Spleen (tissue), 11 donors: ENCODE measurements around the gene MTMR3. TPM values are rescaled to one million over a fixed set of nuclear protein-coding genes. Genes with fewer than 3 reads are reported as not detected.

ENCODE experiments used
- DNase-seq: peaks from one replicate; pipeline ENCODE4 v3.0.0-alpha.2; 2020
- H3K27ac ChIP-seq, 8 donors: fragments of 200-600 bp; sonication (generic) in 7 of 8; 1 replicate in 4 of 8; 2 replicates in 4 of 8; pipeline versions ENCODE4 v1.5.0 to v1.8.0; 2016 to 2021; ENCODE audit warnings: inconsistent platforms in 4 of 8, mild to moderate bottlenecking in 4 of 8, moderate library complexity in 1 of 8
- H3K27me3 ChIP-seq, 7 donors: fragments of 200-600 bp; sonication (generic) in 6 of 7; replicated peaks in 1 of 7; 1 replicate in 4 of 7; 2 replicates in 3 of 7; pipeline versions ENCODE4 v1.5.0 to v1.8.0; 2016 to 2021; ENCODE audit warnings: inconsistent platforms in 3 of 7, mild to moderate bottlenecking in 1 of 7
- H3K36me3 ChIP-seq, 6 donors: fragments of 200-600 bp; sonication (generic) in 5 of 6; 1 replicate in 4 of 6; 2 replicates in 2 of 6; pipeline versions ENCODE4 v1.5.0 to v1.8.0; 2016 to 2021; ENCODE audit warnings: inconsistent platforms in 2 of 6
- H3K4me1 ChIP-seq, 6 donors: fragments of 200-600 bp; sonication (generic) in 5 of 6; 1 replicate in 3 of 6; 2 replicates in 3 of 6; pipeline versions ENCODE4 v1.5.0 to v1.8.0; 2016 to 2021; ENCODE audit warnings: inconsistent platforms in 3 of 6
- H3K4me3 ChIP-seq, 8 donors: fragments of 200-600 bp; sonication (generic) in 7 of 8; 1 replicate in 4 of 8; 2 replicates in 4 of 8; pipeline versions ENCODE4 v1.5.0 to v1.8.0; 2016 to 2021; ENCODE audit warnings: inconsistent platforms in 4 of 8, mild to moderate bottlenecking in 4 of 8, moderate library complexity in 2 of 8
- H3K9me3 ChIP-seq, 8 donors: fragments of 200-600 bp; sonication (generic) in 7 of 8; 1 replicate in 4 of 8; 2 replicates in 4 of 8; pipeline versions ENCODE4 v1.5.0 to v1.8.0; 2016 to 2021; ENCODE audit warnings: inconsistent platforms in 4 of 8
- POLR2A ChIP-seq, 3 donors: fragments of 450-650 bp; IDR thresholded peaks; one replicate each; pipeline ENCODE4 v1.5.1; 2017; ENCODE audit warnings: antibody characterized with exemption in 3 of 3, mild to moderate bottlenecking in 1 of 3
- POLR2AphosphoS5 ChIP-seq, 3 donors: sonication (generic); formaldehyde crosslinking; IDR thresholded peaks; one replicate each; pipeline ENCODE4 v1.5.1; 2017; ENCODE audit warnings: antibody characterized with exemption in 3 of 3
- WGBS, 5 donors: extraction: QIAGEN DNeasy Blood & Tissue Kit in 3 of 5; methylation state at CpG; one replicate each; pipeline versions ENCODE4 v1.1.5 to v1.1.7; 2013 to 2018; 5-methylcytosine and 5-hydroxymethylcytosine counted together
- intact Hi-C: fragments of 100-400 bp; cut with DNase I; formaldehyde crosslinking; loops from one replicate; pipeline ENCODE4 v1.15.0; 2023; ENCODE audit warnings: low total_unique reads
- polyA plus RNA-seq, 3 donors: library from polyadenylated mRNA; stranded (reverse); fragments of 200-250 nt; gene quantifications; one replicate each; pipeline ENCODE4 v1.2.1, GENCODE V29; 2013
- total RNA-seq, 7 donors: library from RNA; depleted of rRNA in 3 of 7; stranded (reverse); fragments of >200 nt in 3 of 7; fragmentation: NEBNext Ultra II Directional in 4 of 7; extraction: Animal tissue kit (Norgen Biotek cat#: 25700) in 4 of 7; gene quantifications; one replicate each; pipeline versions ENCODE4 v1.1.0 to v1.2.1, GENCODE V29; 2016 to 2021
- TF ChIP-seq, protein P1 (sequence below), 11 experiments: fragments of 200-600 bp in 7 of 11; fragments of 450-650 bp in 4 of 11; sonication (generic) in 4 of 11; IDR thresholded peaks in 8 of 11; conservative IDR thresholded peaks in 3 of 11; 1 replicate in 7 of 11; 2 replicates in 4 of 11; pipeline versions ENCODE4 v1.4.0 to v1.8.0; 2016 to 2021; ENCODE audit warnings: antibody characterized with exemption in 11 of 11, inconsistent platforms in 4 of 11, mild to moderate bottlenecking in 1 of 11
- donor health status: healthy with polysubstance abuse.
- donor health status: DM: no; HTN: no; CAD: no; lungs with moderate emphysema.
- donor health status: DM: no; HTN: no; CAD: no.
- donor health status: Bipolar disorder and iron deficiency.
- donor health status: healthy.
- donor health status: DM: no; HTN: no; CAD: no.
- donor health status: DM: yes; HTN: yes; CAD: no.

Gene MTMR3
- total and polyA plus RNA-seq, 10 donors = 5.3 to 137 (median 76.2) TPM

GRCh38 chr22:30015229-30015797 is 132.3 kb downstream of the MTMR3 start:
- DNase-seq = no peak
- no peaks in the 10 kb centered on the region for H3K4me1 ChIP-seq
- intact Hi-C loops = no loop called here
- H3K36me3 ChIP-seq = peaks cover 4 to 100% (median 95%) of the 10 kb centered on the region in 6 donors
- 87 to 98% (median 92%) methylated on average over 3 of the region's 3 CpGs for WGBS, 5 donors
- no peaks in the 10 kb centered on the region for H3K27me3 ChIP-seq
- no peaks in the 10 kb centered on the region for H3K9me3 ChIP-seq
- H3K4me3 ChIP-seq = no peak overlapping the region
- H3K27ac ChIP-seq = no peak overlapping the region
- no peak for TF ChIP-seq POLR2AphosphoS5 (IDR thresholded peaks at IDR 0.05)
- TF ChIP-seq POLR2A (IDR thresholded peaks at IDR 0.05) = no peak
- TF ChIP-seq, protein P1, sequence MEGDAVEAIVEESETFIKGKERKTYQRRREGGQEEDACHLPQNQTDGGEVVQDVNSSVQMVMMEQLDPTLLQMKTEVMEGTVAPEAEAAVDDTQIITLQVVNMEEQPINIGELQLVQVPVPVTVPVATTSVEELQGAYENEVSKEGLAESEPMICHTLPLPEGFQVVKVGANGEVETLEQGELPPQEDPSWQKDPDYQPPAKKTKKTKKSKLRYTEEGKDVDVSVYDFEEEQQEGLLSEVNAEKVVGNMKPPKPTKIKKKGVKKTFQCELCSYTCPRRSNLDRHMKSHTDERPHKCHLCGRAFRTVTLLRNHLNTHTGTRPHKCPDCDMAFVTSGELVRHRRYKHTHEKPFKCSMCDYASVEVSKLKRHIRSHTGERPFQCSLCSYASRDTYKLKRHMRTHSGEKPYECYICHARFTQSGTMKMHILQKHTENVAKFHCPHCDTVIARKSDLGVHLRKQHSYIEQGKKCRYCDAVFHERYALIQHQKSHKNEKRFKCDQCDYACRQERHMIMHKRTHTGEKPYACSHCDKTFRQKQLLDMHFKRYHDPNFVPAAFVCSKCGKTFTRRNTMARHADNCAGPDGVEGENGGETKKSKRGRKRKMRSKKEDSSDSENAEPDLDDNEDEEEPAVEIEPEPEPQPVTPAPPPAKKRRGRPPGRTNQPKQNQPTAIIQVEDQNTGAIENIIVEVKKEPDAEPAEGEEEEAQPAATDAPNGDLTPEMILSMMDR (IDR thresholded peaks at IDR 0.05 in 8 of 11, conservative IDR thresholded peaks at IDR 0.05 in 3 of 11) = no peak

GRCh38 chr22:30015846-30016245 is 132.9 kb downstream of the MTMR3 start:
- H3K27ac ChIP-seq = no peak overlapping the region
- H3K9me3 ChIP-seq = no peaks in the 10 kb centered on the region
- no peak for DNase-seq
- no peaks in the 10 kb centered on the region for H3K27me3 ChIP-seq
- H3K4me1 ChIP-seq = no peaks in the 10 kb centered on the region
- WGBS, 5 donors = 97 to 100% (median 100%) methylated on average over 1 of the region's 1 CpG
- no peak for TF ChIP-seq POLR2AphosphoS5 (IDR thresholded peaks at IDR 0.05)
- intact Hi-C loops = no loop called here
- no peak overlapping the region for H3K4me3 ChIP-seq
- H3K36me3 ChIP-seq = peaks cover 4 to 100% (median 95%) of the 10 kb centered on the region in 6 donors

DNA sequence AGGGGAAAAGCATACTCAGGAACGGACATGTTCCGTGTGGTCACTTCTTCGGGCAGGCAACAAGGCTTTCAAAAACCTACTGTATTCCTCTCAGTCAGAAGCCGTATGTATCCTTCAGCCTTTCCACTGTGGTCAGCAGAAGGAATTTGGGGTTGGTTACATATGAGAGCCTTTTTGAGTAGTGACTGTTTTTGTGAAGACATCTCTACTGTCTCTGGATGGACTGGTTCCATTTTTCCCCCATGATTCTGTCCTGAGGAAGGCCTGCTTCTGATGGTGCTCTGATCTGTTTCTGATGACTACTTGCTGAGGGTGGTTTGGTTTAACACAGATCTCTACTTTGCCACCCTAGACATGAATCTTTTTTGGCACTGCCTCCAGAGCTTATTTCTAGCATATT is 133.6 kb downstream of the MTMR3 start:
- no peaks in the 10 kb centered on the region for H3K27me3 ChIP-seq
- H3K4me3 ChIP-seq = no peak overlapping the region
- TF ChIP-seq POLR2AphosphoS5 (IDR thresholded peaks at IDR 0.05) (no peak), POLR2A (IDR thresholded peaks at IDR 0.05) (no peak)
- TF ChIP-seq, protein P1 (IDR thresholded peaks at IDR 0.05 in 8 of 11, conservative IDR thresholded peaks at IDR 0.05 in 3 of 11) = no peak
- intact Hi-C loops = no loop called here
- H3K36me3 ChIP-seq = peaks cover 4 to 100% (median 96%) of the 10 kb centered on the region in 6 donors
- no peak overlapping the region for H3K27ac ChIP-seq
- WGBS, 5 donors = 94 to 97% (median 96%) methylated on average over 4 of the region's 4 CpGs
- DNase-seq = no peak
- no peaks in the 10 kb centered on the region for H3K9me3 ChIP-seq
- no peaks in the 10 kb centered on the region for H3K4me1 ChIP-seq

- intact Hi-C loops = no loop called here
- no peaks in the 10 kb centered on the region for H3K9me3 ChIP-seq
- no peak overlapping the region for H3K4me3 ChIP-seq
- TF ChIP-seq POLR2A (IDR thresholded peaks at IDR 0.05) (no peak), POLR2AphosphoS5 (IDR thresholded peaks at IDR 0.05) (peak in 1 of 3 donors; percentile 52)
- no peak overlapping the region for H3K27ac ChIP-seq
- DNase-seq = no peak
- WGBS, 5 donors = 94 to 98% (median 94%) methylated on average over 4 of the region's 4 CpGs
- H3K36me3 ChIP-seq = peaks cover 4 to 100% (median 97%) of the 10 kb centered on the region in 6 donors
- H3K4me1 ChIP-seq = no peaks in the 10 kb centered on the region
- H3K27me3 ChIP-seq = no peaks in the 10 kb centered on the region
Observed at GRCh38 chr22:30017375-30018223, 134.6 kb downstream of the MTMR3 start.

DNA sequence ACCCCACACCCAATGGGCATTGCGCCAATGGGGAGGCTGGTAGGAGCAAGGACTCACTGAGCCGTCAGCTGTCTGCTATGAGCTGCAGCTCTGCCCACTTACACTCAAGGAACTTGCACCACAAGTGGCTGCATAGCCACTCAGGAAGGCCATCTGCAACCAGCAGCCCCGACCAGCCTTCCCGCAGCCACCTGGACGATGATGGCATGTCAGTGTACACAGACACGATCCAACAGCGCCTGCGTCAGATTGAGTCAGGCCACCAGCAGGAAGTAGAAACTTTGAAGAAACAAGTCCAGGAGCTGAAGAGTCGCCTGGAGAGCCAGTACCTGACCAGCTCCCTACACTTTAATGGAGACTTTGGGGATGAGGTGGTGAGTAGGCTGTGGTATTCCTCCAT is 137.5 kb downstream of the MTMR3 start:
- Histone ChIP-seq H3K9me3 (no peaks in the 10 kb centered on the region), H3K27ac (no peak overlapping the region), H3K27me3 (no peaks in the 10 kb centered on the region), H3K36me3 (peaks cover 4 to 100% (median 99%) of the 10 kb centered on the region in 6 donors), H3K4me1 (no peaks in the 10 kb centered on the region), H3K4me3 (no peak overlapping the region)
- intact Hi-C loops = no loop called here
- no peak for DNase-seq
- WGBS, 5 donors = 88 to 94% (median 90%) methylated on average over 3 to 9 of the region's 9 CpGs
- TF ChIP-seq POLR2AphosphoS5 (IDR thresholded peaks at IDR 0.05) = peak in 2 of 3 donors; percentile 10 to 43
- no peak for TF ChIP-seq POLR2A (IDR thresholded peaks at IDR 0.05)
- TF ChIP-seq, protein P1 (IDR thresholded peaks at IDR 0.05 in 8 of 11, conservative IDR thresholded peaks at IDR 0.05 in 3 of 11) = no peak
